Measurements from ENCODE around the gene FUT2. TPM values are rescaled to one million over a fixed set of nuclear protein-coding genes. Genes with fewer than 3 reads are reported as not detected.

Gene FUT2
- total and polyA plus RNA-seq, 2 of the 13 experiments (the other 11 are each of a cell fraction or from before 2014, with no cell fraction given): 0.07 TPM; not detected in 1

DNA sequence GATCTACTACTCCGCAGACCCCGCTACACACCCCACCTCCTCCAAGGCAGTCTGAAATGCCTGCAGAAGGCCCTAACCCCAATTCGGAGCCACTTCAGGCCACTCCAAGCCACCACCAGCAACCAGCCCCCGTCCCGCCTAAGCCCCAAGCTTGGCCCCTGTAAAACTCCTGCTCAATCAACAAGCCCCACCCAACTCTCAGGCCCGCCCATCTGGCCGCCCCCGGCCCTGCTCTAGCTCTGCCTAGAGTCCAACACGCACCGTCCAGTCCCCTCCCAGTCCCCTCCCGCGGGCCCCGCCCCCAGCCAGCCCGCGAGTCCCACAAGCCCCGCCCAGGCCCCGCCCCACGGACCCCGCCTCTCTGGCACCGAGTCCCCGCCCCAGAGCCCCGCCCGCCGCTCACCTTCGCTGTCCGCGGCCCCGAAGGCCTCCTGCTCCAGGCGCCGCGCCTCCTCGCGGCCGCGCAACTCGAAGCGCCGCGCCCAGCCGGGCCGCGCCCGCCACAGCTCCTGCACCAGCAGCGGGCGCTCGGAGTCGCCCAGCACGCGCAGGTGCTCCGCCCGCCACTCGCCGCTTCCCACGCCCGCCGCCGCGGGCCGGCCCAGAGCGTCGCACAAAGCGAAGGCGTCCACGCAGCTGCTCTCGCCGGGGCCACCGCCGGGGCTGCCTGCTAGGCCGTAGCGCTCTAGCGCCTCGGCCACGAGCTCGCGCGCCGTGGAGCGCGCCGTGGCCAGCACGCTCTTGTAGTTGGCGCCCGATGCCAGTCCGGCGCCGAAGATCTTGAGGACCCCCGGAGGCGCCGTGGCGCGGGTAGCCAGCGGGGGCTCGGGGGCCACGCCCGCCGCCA lies 43.0 kb downstream of the FUT2 start (continued):
- TF ChIP-seq, protein P1, sequence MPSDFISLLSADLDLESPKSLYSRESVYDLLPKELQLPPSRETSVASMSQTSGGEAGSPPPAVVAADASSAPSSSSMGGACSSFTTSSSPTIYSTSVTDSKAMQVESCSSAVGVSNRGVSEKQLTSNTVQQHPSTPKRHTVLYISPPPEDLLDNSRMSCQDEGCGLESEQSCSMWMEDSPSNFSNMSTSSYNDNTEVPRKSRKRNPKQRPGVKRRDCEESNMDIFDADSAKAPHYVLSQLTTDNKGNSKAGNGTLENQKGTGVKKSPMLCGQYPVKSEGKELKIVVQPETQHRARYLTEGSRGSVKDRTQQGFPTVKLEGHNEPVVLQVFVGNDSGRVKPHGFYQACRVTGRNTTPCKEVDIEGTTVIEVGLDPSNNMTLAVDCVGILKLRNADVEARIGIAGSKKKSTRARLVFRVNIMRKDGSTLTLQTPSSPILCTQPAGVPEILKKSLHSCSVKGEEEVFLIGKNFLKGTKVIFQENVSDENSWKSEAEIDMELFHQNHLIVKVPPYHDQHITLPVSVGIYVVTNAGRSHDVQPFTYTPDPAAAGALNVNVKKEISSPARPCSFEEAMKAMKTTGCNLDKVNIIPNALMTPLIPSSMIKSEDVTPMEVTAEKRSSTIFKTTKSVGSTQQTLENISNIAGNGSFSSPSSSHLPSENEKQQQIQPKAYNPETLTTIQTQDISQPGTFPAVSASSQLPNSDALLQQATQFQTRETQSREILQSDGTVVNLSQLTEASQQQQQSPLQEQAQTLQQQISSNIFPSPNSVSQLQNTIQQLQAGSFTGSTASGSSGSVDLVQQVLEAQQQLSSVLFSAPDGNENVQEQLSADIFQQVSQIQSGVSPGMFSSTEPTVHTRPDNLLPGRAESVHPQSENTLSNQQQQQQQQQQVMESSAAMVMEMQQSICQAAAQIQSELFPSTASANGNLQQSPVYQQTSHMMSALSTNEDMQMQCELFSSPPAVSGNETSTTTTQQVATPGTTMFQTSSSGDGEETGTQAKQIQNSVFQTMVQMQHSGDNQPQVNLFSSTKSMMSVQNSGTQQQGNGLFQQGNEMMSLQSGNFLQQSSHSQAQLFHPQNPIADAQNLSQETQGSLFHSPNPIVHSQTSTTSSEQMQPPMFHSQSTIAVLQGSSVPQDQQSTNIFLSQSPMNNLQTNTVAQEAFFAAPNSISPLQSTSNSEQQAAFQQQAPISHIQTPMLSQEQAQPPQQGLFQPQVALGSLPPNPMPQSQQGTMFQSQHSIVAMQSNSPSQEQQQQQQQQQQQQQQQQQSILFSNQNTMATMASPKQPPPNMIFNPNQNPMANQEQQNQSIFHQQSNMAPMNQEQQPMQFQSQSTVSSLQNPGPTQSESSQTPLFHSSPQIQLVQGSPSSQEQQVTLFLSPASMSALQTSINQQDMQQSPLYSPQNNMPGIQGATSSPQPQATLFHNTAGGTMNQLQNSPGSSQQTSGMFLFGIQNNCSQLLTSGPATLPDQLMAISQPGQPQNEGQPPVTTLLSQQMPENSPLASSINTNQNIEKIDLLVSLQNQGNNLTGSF (CRISPR knock-in tag; IDR thresholded peaks at IDR 0.05): peak; percentile 92
- TF ChIP-seq RXRB (CRISPR knock-in tag; IDR thresholded peaks at IDR 0.05; ENCODE audit: borderline replicate concordance): peak; percentile 12; the same call in 1 of the 2 replicates
- peak; percentile 92 for TF ChIP-seq ZFX (CRISPR knock-in tag; IDR thresholded peaks at IDR 0.05; ENCODE audit: low read depth)
- TF ChIP-seq ZNF709 (CRISPR knock-in tag; IDR thresholded peaks at IDR 0.05): peak; percentile 55; the same call in 1 of the 2 replicates
- TF ChIP-seq, protein P2, sequence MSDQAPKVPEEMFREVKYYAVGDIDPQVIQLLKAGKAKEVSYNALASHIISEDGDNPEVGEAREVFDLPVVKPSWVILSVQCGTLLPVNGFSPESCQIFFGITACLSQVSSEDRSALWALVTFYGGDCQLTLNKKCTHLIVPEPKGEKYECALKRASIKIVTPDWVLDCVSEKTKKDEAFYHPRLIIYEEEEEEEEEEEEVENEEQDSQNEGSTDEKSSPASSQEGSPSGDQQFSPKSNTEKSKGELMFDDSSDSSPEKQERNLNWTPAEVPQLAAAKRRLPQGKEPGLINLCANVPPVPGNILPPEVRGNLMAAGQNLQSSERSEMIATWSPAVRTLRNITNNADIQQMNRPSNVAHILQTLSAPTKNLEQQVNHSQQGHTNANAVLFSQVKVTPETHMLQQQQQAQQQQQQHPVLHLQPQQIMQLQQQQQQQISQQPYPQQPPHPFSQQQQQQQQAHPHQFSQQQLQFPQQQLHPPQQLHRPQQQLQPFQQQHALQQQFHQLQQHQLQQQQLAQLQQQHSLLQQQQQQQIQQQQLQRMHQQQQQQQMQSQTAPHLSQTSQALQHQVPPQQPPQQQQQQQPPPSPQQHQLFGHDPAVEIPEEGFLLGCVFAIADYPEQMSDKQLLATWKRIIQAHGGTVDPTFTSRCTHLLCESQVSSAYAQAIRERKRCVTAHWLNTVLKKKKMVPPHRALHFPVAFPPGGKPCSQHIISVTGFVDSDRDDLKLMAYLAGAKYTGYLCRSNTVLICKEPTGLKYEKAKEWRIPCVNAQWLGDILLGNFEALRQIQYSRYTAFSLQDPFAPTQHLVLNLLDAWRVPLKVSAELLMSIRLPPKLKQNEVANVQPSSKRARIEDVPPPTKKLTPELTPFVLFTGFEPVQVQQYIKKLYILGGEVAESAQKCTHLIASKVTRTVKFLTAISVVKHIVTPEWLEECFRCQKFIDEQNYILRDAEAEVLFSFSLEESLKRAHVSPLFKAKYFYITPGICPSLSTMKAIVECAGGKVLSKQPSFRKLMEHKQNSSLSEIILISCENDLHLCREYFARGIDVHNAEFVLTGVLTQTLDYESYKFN (CRISPR knock-in tag; conservative IDR thresholded peaks at IDR 0.05): peak; percentile 56
- TF ChIP-seq, protein P3, sequence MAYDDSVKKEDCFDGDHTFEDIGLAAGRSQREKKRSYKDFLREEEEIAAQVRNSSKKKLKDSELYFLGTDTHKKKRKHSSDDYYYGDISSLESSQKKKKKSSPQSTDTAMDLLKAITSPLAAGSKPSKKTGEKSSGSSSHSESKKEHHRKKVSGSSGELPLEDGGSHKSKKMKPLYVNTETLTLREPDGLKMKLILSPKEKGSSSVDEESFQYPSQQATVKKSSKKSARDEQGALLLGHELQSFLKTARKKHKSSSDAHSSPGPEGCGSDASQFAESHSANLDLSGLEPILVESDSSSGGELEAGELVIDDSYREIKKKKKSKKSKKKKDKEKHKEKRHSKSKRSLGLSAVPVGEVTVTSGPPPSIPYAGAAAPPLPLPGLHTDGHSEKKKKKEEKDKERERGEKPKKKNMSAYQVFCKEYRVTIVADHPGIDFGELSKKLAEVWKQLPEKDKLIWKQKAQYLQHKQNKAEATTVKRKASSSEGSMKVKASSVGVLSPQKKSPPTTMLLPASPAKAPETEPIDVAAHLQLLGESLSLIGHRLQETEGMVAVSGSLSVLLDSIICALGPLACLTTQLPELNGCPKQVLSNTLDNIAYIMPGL (CRISPR knock-in tag; IDR thresholded peaks at IDR 0.05; ENCODE audit: borderline replicate concordance in 1 of 2, low read depth in 1 of 2): peak; percentile 62 to 64; a peak in 2 of 4 replicates
- peak; percentile 90; the same call in 1 of the 2 replicates for TF ChIP-seq CHCHD3 (CRISPR knock-in tag; IDR thresholded peaks at IDR 0.05)
- no peak for TF ChIP-seq SIX1 (CRISPR knock-in tag; IDR thresholded peaks at IDR 0.05; ENCODE audit: borderline replicate concordance)
- TF ChIP-seq, protein P4, sequence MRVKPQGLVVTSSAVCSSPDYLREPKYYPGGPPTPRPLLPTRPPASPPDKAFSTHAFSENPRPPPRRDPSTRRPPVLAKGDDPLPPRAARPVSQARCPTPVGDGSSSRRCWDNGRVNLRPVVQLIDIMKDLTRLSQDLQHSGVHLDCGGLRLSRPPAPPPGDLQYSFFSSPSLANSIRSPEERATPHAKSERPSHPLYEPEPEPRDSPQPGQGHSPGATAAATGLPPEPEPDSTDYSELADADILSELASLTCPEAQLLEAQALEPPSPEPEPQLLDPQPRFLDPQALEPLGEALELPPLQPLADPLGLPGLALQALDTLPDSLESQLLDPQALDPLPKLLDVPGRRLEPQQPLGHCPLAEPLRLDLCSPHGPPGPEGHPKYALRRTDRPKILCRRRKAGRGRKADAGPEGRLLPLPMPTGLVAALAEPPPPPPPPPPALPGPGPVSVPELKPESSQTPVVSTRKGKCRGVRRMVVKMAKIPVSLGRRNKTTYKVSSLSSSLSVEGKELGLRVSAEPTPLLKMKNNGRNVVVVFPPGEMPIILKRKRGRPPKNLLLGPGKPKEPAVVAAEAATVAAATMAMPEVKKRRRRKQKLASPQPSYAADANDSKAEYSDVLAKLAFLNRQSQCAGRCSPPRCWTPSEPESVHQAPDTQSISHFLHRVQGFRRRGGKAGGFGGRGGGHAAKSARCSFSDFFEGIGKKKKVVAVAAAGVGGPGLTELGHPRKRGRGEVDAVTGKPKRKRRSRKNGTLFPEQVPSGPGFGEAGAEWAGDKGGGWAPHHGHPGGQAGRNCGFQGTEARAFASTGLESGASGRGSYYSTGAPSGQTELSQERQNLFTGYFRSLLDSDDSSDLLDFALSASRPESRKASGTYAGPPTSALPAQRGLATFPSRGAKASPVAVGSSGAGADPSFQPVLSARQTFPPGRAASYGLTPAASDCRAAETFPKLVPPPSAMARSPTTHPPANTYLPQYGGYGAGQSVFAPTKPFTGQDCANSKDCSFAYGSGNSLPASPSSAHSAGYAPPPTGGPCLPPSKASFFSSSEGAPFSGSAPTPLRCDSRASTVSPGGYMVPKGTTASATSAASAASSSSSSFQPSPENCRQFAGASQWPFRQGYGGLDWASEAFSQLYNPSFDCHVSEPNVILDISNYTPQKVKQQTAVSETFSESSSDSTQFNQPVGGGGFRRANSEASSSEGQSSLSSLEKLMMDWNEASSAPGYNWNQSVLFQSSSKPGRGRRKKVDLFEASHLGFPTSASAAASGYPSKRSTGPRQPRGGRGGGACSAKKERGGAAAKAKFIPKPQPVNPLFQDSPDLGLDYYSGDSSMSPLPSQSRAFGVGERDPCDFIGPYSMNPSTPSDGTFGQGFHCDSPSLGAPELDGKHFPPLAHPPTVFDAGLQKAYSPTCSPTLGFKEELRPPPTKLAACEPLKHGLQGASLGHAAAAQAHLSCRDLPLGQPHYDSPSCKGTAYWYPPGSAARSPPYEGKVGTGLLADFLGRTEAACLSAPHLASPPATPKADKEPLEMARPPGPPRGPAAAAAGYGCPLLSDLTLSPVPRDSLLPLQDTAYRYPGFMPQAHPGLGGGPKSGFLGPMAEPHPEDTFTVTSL (CRISPR knock-in tag; IDR thresholded peaks at IDR 0.05; ENCODE audit: borderline replicate concordance): peak; percentile 16; the same call in 1 of the 2 replicates
- peak; percentile 72; the same call in 1 of the 2 replicates for TF ChIP-seq ZNF263 (CRISPR knock-in tag; IDR thresholded peaks at IDR 0.05)
